NCI-H510A (cell line): ENCODE results near the gene CPXM1.

Experiments used
- DNase-seq: peaks from one replicate; lab custom pipeline; 2025; lab: John Stamatoyannopoulos, UW

The CPXM1 gene

GRCh38 chr20:2763186-2763585 is 37.2 kb downstream of the CPXM1 start:
- no peak for DNase-seq

GRCh38 chr20:2762578-2763131 is 37.8 kb downstream of the CPXM1 start:
- no peak for DNase-seq

- no peak for DNase-seq
Observed at GRCh38 chr20:2761885-2762284, 38.5 kb downstream of the CPXM1 start.

GRCh38 chr20:2760952-2761305 is 39.5 kb downstream of the CPXM1 start:
- no peak for DNase-seq

- no peak for DNase-seq
Observed at GRCh38 chr20:2760297-2760951, 40.0 kb downstream of the CPXM1 start.

GRCh38 chr20:2759603-2760296 is 40.7 kb downstream of the CPXM1 start:
- no peak for DNase-seq

GRCh38 chr20:2759143-2759542 is 41.3 kb downstream of the CPXM1 start:
- no peak for DNase-seq

GRCh38 chr20:2757969-2758368 is 42.5 kb downstream of the CPXM1 start:
- no peak for DNase-seq

GRCh38 chr20:2757001-2757400 is 43.4 kb downstream of the CPXM1 start:
- DNase-seq = no peak

GRCh38 chr20:2756056-2756611 is 44.3 kb downstream of the CPXM1 start:
- no peak for DNase-seq

- DNase-seq = no peak
Observed at GRCh38 chr20:2755451-2756055, 44.9 kb downstream of the CPXM1 start.

- DNase-seq = no peak
Observed at GRCh38 chr20:2754424-2754823, 46.0 kb downstream of the CPXM1 start.

- DNase-seq = no peak
Observed at GRCh38 chr20:2753461-2754040, 46.9 kb downstream of the CPXM1 start.

GRCh38 chr20:2752567-2753460 is 47.6 kb downstream of the CPXM1 start:
- no peak for DNase-seq

- DNase-seq = no peak
Observed at GRCh38 chr20:2751878-2752566, 48.4 kb downstream of the CPXM1 start.

GRCh38 chr20:2751347-2751877 is 49.0 kb downstream of the CPXM1 start:
- no peak for DNase-seq

GRCh38 chr20:2750491-2751251 is 49.8 kb downstream of the CPXM1 start:
- DNase-seq = no peak

GRCh38 chr20:2749951-2750490 is 50.4 kb downstream of the CPXM1 start:
- DNase-seq = no peak

- no peak for DNase-seq
Observed at GRCh38 chr20:2749343-2749950, 51.0 kb downstream of the CPXM1 start.
